Osteocyte (in vitro differentiated cells): ENCODE data around the gene FABP1. TPM values are rescaled to one million over a fixed set of nuclear protein-coding genes. Genes with fewer than 3 reads are reported as not detected.

Source experiments
- DNase-seq: peaks from one replicate; pipeline ENCODE4 v3.0.0; 2021; ENCODE audit warnings: mixed read lengths; ENCODE audit not compliant: unreplicated experiment; ENCODE audit errors: extremely low spot score
- H3K27ac Mint-ChIP-seq: one replicate; pipeline ENCODE4 v1.8.0; 2021; ENCODE audit warnings: mild to moderate bottlenecking, mixed read lengths; ENCODE audit not compliant: unreplicated experiment
- H3K27me3 Mint-ChIP-seq: one replicate; pipeline ENCODE4 v1.8.0; 2021; ENCODE audit warnings: mixed read lengths; ENCODE audit not compliant: unreplicated experiment
- H3K36me3 Mint-ChIP-seq: one replicate; pipeline ENCODE4 v1.8.0; 2021; ENCODE audit warnings: mixed read lengths; ENCODE audit not compliant: unreplicated experiment
- H3K4me1 Mint-ChIP-seq: one replicate; pipeline ENCODE4 v1.8.0; 2021; ENCODE audit warnings: mixed read lengths; ENCODE audit not compliant: unreplicated experiment
- H3K4me3 Mint-ChIP-seq: one replicate; pipeline ENCODE4 v1.8.0; 2021; ENCODE audit warnings: mild to moderate bottlenecking, moderate library complexity, mixed read lengths; ENCODE audit not compliant: unreplicated experiment
- H3K9me3 Mint-ChIP-seq: one replicate; pipeline ENCODE4 v1.8.0; 2021; ENCODE audit warnings: mixed read lengths; ENCODE audit not compliant: unreplicated experiment
- CTCF ChIP-seq: fragments of 200-600 bp; sonication (generic); IDR thresholded peaks from 2 replicates; pipeline ENCODE4 v1.5.0; 2021; ENCODE audit warnings: antibody characterized with exemption, mild to moderate bottlenecking, moderate library complexity
- total RNA-seq: library from RNA; stranded (reverse); gene quantifications from 2 replicates; pipeline ENCODE4 v1.2.1, GENCODE V29; 2021

The FABP1 gene
- total RNA-seq, 1 donor from 2014 or later: not detected

- no peak for TF ChIP-seq CTCF
- H3K4me1 Mint-ChIP-seq: no peaks in the 10 kb centered on the region
- H3K27ac Mint-ChIP-seq: no peak overlapping the region
Measured at GRCh38 chr2:88085602-88086001, 42.3 kb downstream of the FABP1 start.

GRCh38 chr2:88085099-88085498 is 42.8 kb downstream of the FABP1 start:
- no peaks in the 10 kb centered on the region for H3K36me3 Mint-ChIP-seq
- H3K27ac Mint-ChIP-seq: no peak overlapping the region
- TF ChIP-seq CTCF: no peak
- no peaks in the 10 kb centered on the region for H3K4me1 Mint-ChIP-seq
- peaks cover 4% of the 10 kb centered on the region for H3K27me3 Mint-ChIP-seq
- no peak for DNase-seq
- no peak overlapping the region for H3K4me3 Mint-ChIP-seq
- no peaks in the 10 kb centered on the region for H3K9me3 Mint-ChIP-seq

More at GRCh38 chr2:88085602-88086001, 42.3 kb downstream of the FABP1 start:
- Mint-ChIP-seq H3K4me3 (no peak overlapping the region), H3K9me3 (no peaks in the 10 kb centered on the region), H3K27me3 (peaks cover 4% of the 10 kb centered on the region), H3K36me3 (no peaks in the 10 kb centered on the region)
- no peak for DNase-seq

GRCh38 chr2:88082781-88083180 is 45.1 kb downstream of the FABP1 start:
- no peak for DNase-seq
- Mint-ChIP-seq H3K9me3 (no peaks in the 10 kb centered on the region), H3K27me3 (peaks cover 4% of the 10 kb centered on the region), H3K27ac (no peak overlapping the region), H3K4me1 (no peaks in the 10 kb centered on the region), H3K4me3 (no peak overlapping the region), H3K36me3 (no peaks in the 10 kb centered on the region)
- no peak for TF ChIP-seq CTCF

- H3K9me3 Mint-ChIP-seq: no peaks in the 10 kb centered on the region
- H3K27ac Mint-ChIP-seq: no peak overlapping the region
- H3K4me3 Mint-ChIP-seq: no peak overlapping the region
- no peak for TF ChIP-seq CTCF
- H3K36me3 Mint-ChIP-seq: no peaks in the 10 kb centered on the region
- no peak for DNase-seq
- H3K4me1 Mint-ChIP-seq: no peaks in the 10 kb centered on the region
- peaks cover 4% of the 10 kb centered on the region for H3K27me3 Mint-ChIP-seq
Measured at GRCh38 chr2:88081924-88082608, 45.8 kb downstream of the FABP1 start.

- H3K27me3 Mint-ChIP-seq: peaks cover under 1% of the 10 kb centered on the region
- no peak for TF ChIP-seq CTCF
- H3K4me1 Mint-ChIP-seq: no peaks in the 10 kb centered on the region
- no peaks in the 10 kb centered on the region for H3K36me3 Mint-ChIP-seq
- H3K27ac Mint-ChIP-seq: no peak overlapping the region
- H3K4me3 Mint-ChIP-seq: no peak overlapping the region
- no peaks in the 10 kb centered on the region for H3K9me3 Mint-ChIP-seq
- DNase-seq: no peak
Measured at GRCh38 chr2:88080545-88080944, 47.3 kb downstream of the FABP1 start.
